Naive thymus-derived CD4-positive, alpha-beta T cell (primary cell): Measurements from ENCODE around the gene ADAMTSL5. TPM values are rescaled to one million over a fixed set of nuclear protein-coding genes. Genes with fewer than 3 reads are reported as not detected.
A peak's percentile ranks its signal among the peaks of the same experiment; 100 is the strongest.

Source experiments
- ATAC-seq: fragments of 150-1000 bp; cut with Tn5 transposase; 2 replicates; pipeline ENCODE4 v1.10.0; 2021; ENCODE audit warnings: mild to moderate bottlenecking, moderate library complexity
- CTCF ChIA-PET: fragments of 350-600 bp; sonication (Branson Sonifier 250); formaldehyde crosslinking; loops from one replicate; lab custom pipeline; 2021; ENCODE audit warnings: antibody characterized with exemption; lab: Charles Lee
- POLR2A ChIA-PET: fragments of 350-600 bp; sonication (Branson Sonifier 250); formaldehyde crosslinking; loops from one replicate; lab custom pipeline; 2021; ENCODE audit warnings: antibody characterized with exemption, inconsistent platforms; lab: Charles Lee
- DNase-seq, 9 donors: peaks; one replicate each; pipeline versions ENCODE4 v3.0.0 to v3.0.0-alpha.2; 2020 to 2022; ENCODE audit warnings: mixed read lengths in 1 of 9
- H3K27ac ChIP-seq: one replicate; pipeline ENCODE4 v1.7.0; 2013; ENCODE audit warnings: mild to moderate bottlenecking, low read depth, low read length, moderate library complexity
- H3K27me3 ChIP-seq, 2 donors: one replicate each; pipeline ENCODE4 v1.7.0; 2013; ENCODE audit warnings: low read length in 2 of 2, mild to moderate bottlenecking in 2 of 2, moderate library complexity in 2 of 2; ENCODE audit not compliant: control insufficient read depth in 2 of 2, insufficient read depth in 2 of 2
- H3K36me3 ChIP-seq, 3 experiments: 1 replicate in 2 of 3; 2 replicates in 1 of 3; pipeline ENCODE4 v1.7.0; 2013; ENCODE audit warnings: low read length in 3 of 3, mild to moderate bottlenecking in 3 of 3, moderate library complexity in 1 of 3; ENCODE audit not compliant: insufficient read depth in 3 of 3, control insufficient read depth in 2 of 3
- H3K4me1 ChIP-seq, 2 donors: one replicate each; pipeline ENCODE4 v1.7.0; 2013; ENCODE audit warnings: low read length in 2 of 2, mild to moderate bottlenecking in 2 of 2, moderate library complexity in 1 of 2; ENCODE audit not compliant: control insufficient read depth in 2 of 2, insufficient read depth in 2 of 2
- H3K4me3 ChIP-seq: 2 replicates; pipeline ENCODE4 v1.7.0; 2013; ENCODE audit warnings: mild to moderate bottlenecking, low read length
- H3K9me3 ChIP-seq, 3 experiments: 1 replicate in 2 of 3; 2 replicates in 1 of 3; pipeline ENCODE4 v1.7.0; 2013; ENCODE audit warnings: low read length in 3 of 3; ENCODE audit not compliant: control insufficient read depth in 2 of 3
- H3K27ac Mint-ChIP-seq, 9 donors: one replicate each; pipeline ENCODE4 v1.8.0; 2020 to 2022; ENCODE audit warnings: mixed read lengths in 9 of 9, mild to moderate bottlenecking in 8 of 9, moderate library complexity in 5 of 9, inconsistent platforms in 2 of 9
- H3K27me3 Mint-ChIP-seq, 5 donors: one replicate each; pipeline ENCODE4 v1.8.0; 2021 to 2022; ENCODE audit warnings: mixed read lengths in 5 of 5, mild to moderate bottlenecking in 1 of 5
- H3K36me3 Mint-ChIP-seq, 5 donors: one replicate each; pipeline ENCODE4 v1.8.0; 2020 to 2022; ENCODE audit warnings: mixed read lengths in 5 of 5, mild to moderate bottlenecking in 3 of 5, inconsistent platforms in 1 of 5
- H3K4me1 Mint-ChIP-seq, 7 donors: one replicate each; pipeline ENCODE4 v1.8.0; 2020 to 2022; ENCODE audit warnings: mixed read lengths in 7 of 7, mild to moderate bottlenecking in 3 of 7, inconsistent platforms in 1 of 7
- H3K4me3 Mint-ChIP-seq, 10 donors: one replicate each; pipeline ENCODE4 v1.8.0; 2020 to 2022; ENCODE audit warnings: mild to moderate bottlenecking in 10 of 10, mixed read lengths in 10 of 10, moderate library complexity in 6 of 10, inconsistent platforms in 2 of 10
- H3K9me3 Mint-ChIP-seq, 11 donors: one replicate each; pipeline ENCODE4 v1.8.0; 2020 to 2022; ENCODE audit warnings: mixed read lengths in 11 of 11, mild to moderate bottlenecking in 4 of 11, inconsistent platforms in 1 of 11, moderate library complexity in 1 of 11
- intact Hi-C, 2 donors: fragments of 100-400 bp; cut with micrococcal nuclease; formaldehyde crosslinking; loops; one replicate each; pipeline ENCODE4 v1.15.1; 2023
- polyA plus RNA-seq, 2 donors: library from polyadenylated mRNA; unstranded; fragments of 300-500 nt; fragmentation: Illumina TruSeq; gene quantifications; one replicate each; pipeline ENCODE4 v1.2.3, GENCODE V29; 2021
- total RNA-seq, 6 experiments: library from RNA in 5 of 6; stranded (reverse) in 5 of 6; gene quantifications; 1 replicate in 5 of 6; 2 replicates in 1 of 6; pipeline ENCODE4 v1.2.3 and lab custom pipeline; 2021 to 2026

ADAMTSL5 gene
- total and polyA plus RNA-seq, 7 experiments from 2014 or later: 3.6 to 9.9 (median 6.0) TPM

DNA sequence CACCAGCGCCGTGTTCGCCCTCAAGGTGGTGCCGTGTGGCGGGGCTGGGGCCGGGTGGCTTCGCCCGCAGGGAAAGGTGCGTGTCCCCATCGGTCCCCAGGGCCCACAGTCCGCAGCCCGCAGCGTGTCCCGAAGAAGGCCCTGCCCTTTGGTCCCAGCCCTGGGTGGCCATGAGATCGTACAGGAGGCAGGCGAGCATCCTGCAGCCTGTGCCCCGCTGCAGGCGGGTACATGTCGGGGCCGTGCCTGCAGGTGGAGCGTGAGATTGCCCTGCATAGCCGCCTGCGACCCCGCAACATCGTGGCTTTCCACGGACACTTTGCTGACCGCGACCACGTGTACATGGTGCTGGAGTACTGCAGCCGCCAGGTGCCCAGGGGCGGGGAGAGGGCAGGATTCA lies 12.5 kb upstream of the ADAMTSL5 start:
- ChIA-PET CTCF (no interaction called here), POLR2A (no interaction called here)
- H3K36me3 Mint-ChIP-seq: peaks cover 0 to 4% (median 0%) of the 10 kb centered on the region in 5 donors
- intact Hi-C loops: no loop called here
- no peaks in the 10 kb centered on the region for H3K9me3 ChIP-seq
- H3K27ac Mint-ChIP-seq: no peak overlapping the region
- H3K27me3 ChIP-seq: no peaks in the 10 kb centered on the region
- peaks cover 26 to 45% (median 36%) of the 10 kb centered on the region in 5 donors for H3K27me3 Mint-ChIP-seq
- no peaks in the 10 kb centered on the region for H3K36me3 ChIP-seq
- peaks cover 0 to 9% (median 8%) of the 10 kb centered on the region in 7 donors for H3K4me1 Mint-ChIP-seq
- H3K4me3 Mint-ChIP-seq: peak overlapping the region in 1 of 10 donors; percentile 72
- no peak overlapping the region for H3K27ac ChIP-seq
- ATAC-seq (no peak), DNase-seq (no peak)
- no peaks in the 10 kb centered on the region for H3K4me1 ChIP-seq
- no peak overlapping the region for H3K4me3 ChIP-seq
- H3K9me3 Mint-ChIP-seq: peaks cover 0 to 2% (median 0%) of the 10 kb centered on the region in 11 donors

DNA sequence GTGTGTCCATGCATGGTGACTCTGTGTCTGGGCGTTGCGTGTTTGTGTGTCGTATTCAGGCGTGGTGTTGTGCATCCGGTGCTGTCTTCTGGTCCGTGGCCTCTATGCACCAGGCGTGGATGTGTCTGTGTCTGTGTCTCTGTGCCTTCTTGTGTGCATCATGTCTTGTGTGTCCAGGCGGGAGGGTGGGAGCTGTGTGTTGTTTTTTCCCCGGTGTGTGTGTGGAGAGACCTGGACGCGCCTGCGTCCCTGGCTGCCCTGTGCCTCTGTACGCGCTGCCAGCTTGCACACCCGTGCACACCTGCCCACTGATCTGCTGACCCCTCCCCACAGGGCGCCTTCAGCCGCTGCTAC lies 12.1 kb upstream of the ADAMTSL5 start:
- Histone ChIP-seq H3K36me3 (no peaks in the 10 kb centered on the region), H3K27ac (no peak overlapping the region), H3K27me3 (no peaks in the 10 kb centered on the region), H3K4me1 (no peaks in the 10 kb centered on the region), H3K4me3 (no peak overlapping the region), H3K9me3 (no peaks in the 10 kb centered on the region)
- ChIA-PET CTCF (no interaction called here), POLR2A (no interaction called here)
- Mint-ChIP-seq H3K4me1 (peaks cover 0 to 9% (median 8%) of the 10 kb centered on the region in 7 donors), H3K27ac (peak overlapping the region in 1 of 9 donors; percentile 32), H3K27me3 (peaks cover 26 to 41% (median 32%) of the 10 kb centered on the region in 5 donors), H3K4me3 (peak overlapping the region in 5 of 10 donors; percentile 5 to 72 (median 59)), H3K36me3 (peaks cover 0 to 4% (median 0%) of the 10 kb centered on the region in 5 donors), H3K9me3 (peaks cover 0 to 2% (median 0%) of the 10 kb centered on the region in 11 donors)
- intact Hi-C loops: no loop called here
- DNase-seq: no peak
- ATAC-seq: no peak

DNA sequence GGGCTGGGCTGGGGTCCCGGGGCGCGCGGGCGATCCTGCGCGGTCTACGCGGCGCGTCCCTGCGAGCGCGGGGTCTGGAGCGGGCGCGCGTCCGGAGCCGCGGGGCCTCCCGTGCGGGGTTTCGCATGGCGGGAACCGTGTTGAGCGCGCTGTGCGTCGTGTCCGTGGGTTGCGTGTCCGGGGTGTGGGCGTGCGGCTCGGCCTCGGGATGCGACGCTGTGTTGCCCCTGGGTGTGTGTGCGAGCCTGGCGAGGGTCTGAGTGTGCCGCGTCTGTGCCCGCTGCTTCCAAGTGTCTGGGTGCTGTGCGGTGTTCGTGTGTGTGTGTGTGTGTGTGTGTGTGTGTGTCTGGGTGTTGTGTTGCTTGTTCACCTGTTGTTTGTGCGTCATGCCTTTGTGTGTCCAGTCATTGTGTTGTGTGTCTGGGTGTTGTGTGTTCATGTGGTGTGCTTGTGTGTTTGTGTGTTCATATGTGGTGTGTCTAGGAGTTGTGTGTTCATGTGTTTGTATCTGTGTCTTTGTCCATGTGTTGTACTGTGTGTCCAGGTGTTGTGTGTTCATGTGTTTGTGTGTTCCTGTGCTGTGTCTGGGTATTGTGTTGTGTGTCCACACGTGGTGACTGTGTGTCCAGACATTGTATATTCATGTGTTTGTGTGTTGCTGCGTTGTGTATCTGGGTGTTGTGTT lies 11.6 kb upstream of the ADAMTSL5 start:
- Histone ChIP-seq H3K4me1 (no peaks in the 10 kb centered on the region), H3K27ac (no peak overlapping the region), H3K36me3 (no peaks in the 10 kb centered on the region), H3K27me3 (no peaks in the 10 kb centered on the region), H3K9me3 (no peaks in the 10 kb centered on the region), H3K4me3 (no peak overlapping the region)
- intact Hi-C loops: no loop called here
- Mint-ChIP-seq H3K4me1 (peaks cover 0 to 9% (median 8%) of the 10 kb centered on the region in 7 donors), H3K27ac (peak overlapping the region in 1 of 9 donors; percentile 32), H3K4me3 (peak overlapping the region in 8 of 10 donors; percentile 5 to 72 (median 58)), H3K36me3 (peaks cover 0 to 4% (median 0%) of the 10 kb centered on the region in 5 donors), H3K27me3 (peaks cover 26 to 39% (median 30%) of the 10 kb centered on the region in 5 donors), H3K9me3 (peaks cover 0 to 2% (median 0%) of the 10 kb centered on the region in 11 donors)
- CTCF ChIA-PET: no interaction called here
- POLR2A ChIA-PET: no interaction called here
- DNase-seq (no peak), ATAC-seq (no peak)

- ChIA-PET CTCF (no interaction called here), POLR2A (no interaction called here)
- Mint-ChIP-seq H3K9me3 (peaks cover 0 to 2% (median 0%) of the 10 kb centered on the region in 11 donors), H3K36me3 (peaks cover 0 to 4% (median 0%) of the 10 kb centered on the region in 5 donors), H3K4me1 (peaks cover 0 to 9% (median 8%) of the 10 kb centered on the region in 7 donors), H3K4me3 (peak within 1 kb of the TSS in 8 of 10 donors; percentile 5 to 72 (median 58)), H3K27me3 (peaks cover 26 to 39% (median 30%) of the 10 kb centered on the region in 5 donors), H3K27ac (peak within 1 kb of the TSS in 1 of 9 donors; percentile 32)
- ATAC-seq: no peak
- intact Hi-C loops: no loop called here
- H3K4me3 ChIP-seq: no peak within 1 kb of the TSS
- no peaks in the 10 kb centered on the region for H3K36me3 ChIP-seq
- DNase-seq: no peak
- no peak within 1 kb of the TSS for H3K27ac ChIP-seq
- no peaks in the 10 kb centered on the region for H3K9me3 ChIP-seq
- H3K4me1 ChIP-seq: no peaks in the 10 kb centered on the region
- H3K27me3 ChIP-seq: no peaks in the 10 kb centered on the region
These were observed 10.8 kb upstream of the ADAMTSL5 start, which contains the start of gene PLK5 for GRCh38 chr19:1523412-1524286. Gene PLK5 (plus strand): TSS chr19:1524077. CDS start chr19:1526997, 2,920 bp downstream.

- POLR2A ChIA-PET: no interaction called here
- Histone ChIP-seq H3K27me3 (no peaks in the 10 kb centered on the region), H3K9me3 (no peaks in the 10 kb centered on the region), H3K4me3 (no peak overlapping the region), H3K4me1 (no peaks in the 10 kb centered on the region), H3K36me3 (no peaks in the 10 kb centered on the region), H3K27ac (no peak overlapping the region)
- Mint-ChIP-seq H3K4me1 (peaks cover 0 to 9% (median 8%) of the 10 kb centered on the region in 7 donors), H3K27ac (no peak overlapping the region), H3K36me3 (peaks cover 0 to 4% (median 0%) of the 10 kb centered on the region in 5 donors), H3K9me3 (peaks cover 0 to 2% (median 0%) of the 10 kb centered on the region in 11 donors), H3K4me3 (peak overlapping the region in 1 of 10 donors; percentile 10), H3K27me3 (peaks cover 26 to 39% (median 30%) of the 10 kb centered on the region in 5 donors)
- intact Hi-C loops: no loop called here
- ATAC-seq (no peak), DNase-seq (no peak)
- CTCF ChIA-PET: no interaction called here
These were observed 10.0 kb upstream of the ADAMTSL5 start for GRCh38 chr19:1522838-1523237.

GRCh38 chr19:1522061-1522460 lies 9.2 kb upstream of the ADAMTSL5 start:
- ATAC-seq (no peak), DNase-seq (no peak)
- no peak overlapping the region for H3K4me3 Mint-ChIP-seq
- H3K4me3 ChIP-seq: no peak overlapping the region
- H3K36me3 Mint-ChIP-seq: peaks cover 0 to 4% (median 0%) of the 10 kb centered on the region in 5 donors
- POLR2A ChIA-PET: interaction anchor here (0.7 kb wide), 1 partner anchor 85 kb away, joined by 3 read pairs; no protein-coding TSS in a partner anchor
- H3K27ac ChIP-seq: no peak overlapping the region
- no peaks in the 10 kb centered on the region for H3K9me3 ChIP-seq
- H3K27ac Mint-ChIP-seq: no peak overlapping the region
- intact Hi-C loops: no loop called here
- H3K9me3 Mint-ChIP-seq: peaks cover 0 to 2% (median 0%) of the 10 kb centered on the region in 11 donors
- H3K36me3 ChIP-seq: no peaks in the 10 kb centered on the region
- H3K27me3 Mint-ChIP-seq: peaks cover 21 to 33% (median 30%) of the 10 kb centered on the region in 5 donors
- H3K27me3 ChIP-seq: no peaks in the 10 kb centered on the region
- CTCF ChIA-PET: no interaction called here
- H3K4me1 Mint-ChIP-seq: peaks cover 0 to 9% (median 8%) of the 10 kb centered on the region in 7 donors
- H3K4me1 ChIP-seq: no peaks in the 10 kb centered on the region
